Ovary (tissue), 9 donors: ENCODE results near the gene GALNT17. TPM values are rescaled to one million over a fixed set of nuclear protein-coding genes. Genes with fewer than 3 reads are reported as not detected.

Experiments used
- DNase-seq, 5 donors: peaks; one replicate each; pipeline ENCODE4 v3.0.0-alpha.2; 2019 to 2020
- H3K27ac ChIP-seq, 2 donors: fragments of 200-600 bp; one replicate each; pipeline versions ENCODE4 v1.5.1 to v1.8.0; 2019 to 2022
- H3K27me3 ChIP-seq: fragments of 200-600 bp; one replicate; pipeline ENCODE4 v1.8.0; 2022
- H3K36me3 ChIP-seq: fragments of 200-600 bp; sonication (generic); one replicate; pipeline ENCODE4 v1.5.1; 2019
- H3K4me1 ChIP-seq: one replicate; pipeline ENCODE4 v1.8.1; 2013; ENCODE audit warnings: mild to moderate bottlenecking, moderate library complexity; ENCODE audit not compliant: insufficient read depth
- H3K4me3 ChIP-seq: fragments of 200-600 bp; sonication (generic); one replicate; pipeline ENCODE4 v1.5.1; 2017
- H3K9me3 ChIP-seq, 2 donors: fragments of 200-600 bp in 1 of 2; sonication (generic) in 1 of 2; one replicate each; pipeline versions ENCODE4 v1.5.1 to v1.8.1; 2013 to 2019; ENCODE audit warnings: mild to moderate bottlenecking in 1 of 2, moderate library complexity in 1 of 2
- CTCF ChIP-seq, 3 donors: fragments of 450-650 bp in 2 of 3; fragments of 200-600 bp in 1 of 3; IDR thresholded peaks; one replicate each; pipeline versions ENCODE4 v1.5.1 to v1.8.0; 2016 to 2022; ENCODE audit warnings: antibody characterized with exemption in 3 of 3, mild to moderate bottlenecking in 1 of 3
- EP300 ChIP-seq: sonication (generic); formaldehyde crosslinking; IDR thresholded peaks from one replicate; pipeline ENCODE4 v1.6.1; 2017; ENCODE audit warnings: antibody characterized with exemption
- POLR2A ChIP-seq: fragments of 450-650 bp; IDR thresholded peaks from one replicate; pipeline ENCODE4 v1.6.1; 2017; ENCODE audit warnings: antibody characterized with exemption, mild to moderate bottlenecking, moderate library complexity
- WGBS, 3 donors: extraction: QIAGEN DNeasy Blood & Tissue Kit in 1 of 3; methylation state at CpG; one replicate each; pipeline versions ENCODE4 v1.1.5 to v1.1.7; 2013 to 2017; 5-methylcytosine and 5-hydroxymethylcytosine counted together
- intact Hi-C, 4 donors: fragments of 100-400 bp; cut with DNase I; formaldehyde crosslinking; loops; one replicate each; pipeline versions ENCODE4 v1.11.0 to v1.15.1; 2022 to 2023
- polyA plus RNA-seq, 2 donors: library from polyadenylated mRNA; stranded (reverse); fragments of 200-250 nt in 1 of 2; fragments of 350-450 nt in 1 of 2; fragmentation: Illumina TruSeq in 1 of 2; extraction: RNeasy Lipid Tissue Mini Kit (QIAGEN cat#74804) in 1 of 2; gene quantifications; one replicate each; pipeline ENCODE4 v1.2.3, GENCODE V29; 2013 to 2014
- total RNA-seq, 7 donors: library from RNA; depleted of rRNA in 2 of 7; stranded (reverse); fragments of >200 nt in 2 of 7; fragmentation: NEBNext Ultra II Directional in 3 of 7; extraction: Animal tissue kit (Norgen Biotek cat#: 25700) in 3 of 7; gene quantifications; one replicate each; pipeline versions ENCODE4 v1.1.0 to v1.2.4, GENCODE V29; 2016 to 2023
- donor health status: DM: no; HTN: no; CAD: no; lungs with moderate emphysema.
- donor health status: DM: no; HTN: no; CAD: no.
- donor health status: Bipolar disorder and iron deficiency.
- donor health status: DM: yes; HTN: yes; CAD: no.
- donor health status: DM: no; HTN: no; CAD: no.
- donor health status: DM: yes; HTN: yes; CAD: no.

GALNT17 gene
- total and polyA plus RNA-seq, 9 donors, result 13.4 to 90.1 (median 57.1) TPM

- 93 to 94% (median 94%) methylated on average over 14 of the region's 14 CpGs for WGBS, 3 donors
- Histone ChIP-seq H3K4me3 (no peak overlapping the region), H3K9me3 (no peaks in the 10 kb centered on the region), H3K27ac (no peak overlapping the region), H3K36me3 (no peaks in the 10 kb centered on the region), H3K27me3 (no peaks in the 10 kb centered on the region), H3K4me1 (peaks cover 3% of the 10 kb centered on the region)
- intact Hi-C loops, result no loop called here
- no peak for DNase-seq
- TF ChIP-seq EP300, result no peak
- TF ChIP-seq CTCF (IDR thresholded peaks at IDR 0.05), result no peak
- no peak for TF ChIP-seq POLR2A
Observed at GRCh38 chr7:71388181-71388580, 256.2 kb downstream of the GALNT17 start.

DNA sequence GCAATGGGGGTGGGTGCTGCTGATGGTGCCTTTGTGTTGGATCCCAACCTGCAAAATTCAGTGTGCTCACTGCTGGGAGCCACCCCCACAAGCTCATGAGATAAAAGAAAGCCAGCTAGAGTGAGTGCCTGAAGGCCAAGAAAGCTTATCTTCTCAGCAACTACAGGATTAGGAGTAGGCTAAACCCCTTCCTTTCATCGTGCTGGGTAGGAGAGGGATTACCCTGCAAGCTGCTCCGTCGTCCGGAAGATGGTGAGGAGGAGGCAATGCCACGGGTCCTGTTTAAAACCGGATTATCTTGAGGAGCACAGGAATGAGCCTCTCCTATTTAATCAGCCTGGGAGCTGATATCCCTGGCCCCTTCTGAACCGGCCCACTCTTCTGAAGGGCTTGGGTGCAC is 258.0 kb downstream of the GALNT17 start:
- H3K4me3 ChIP-seq, result no peak overlapping the region
- peaks cover 3% of the 10 kb centered on the region for H3K4me1 ChIP-seq
- H3K27me3 ChIP-seq, result no peaks in the 10 kb centered on the region
- intact Hi-C loops, result no loop called here
- WGBS, 3 donors, result 55 to 64% (median 56%) methylated on average over 7 of the region's 7 CpGs
- no peak for DNase-seq
- H3K9me3 ChIP-seq, result no peaks in the 10 kb centered on the region
- TF ChIP-seq EP300 (no peak), CTCF (IDR thresholded peaks at IDR 0.05) (no peak), POLR2A (no peak)
- H3K27ac ChIP-seq, result no peak overlapping the region
- no peaks in the 10 kb centered on the region for H3K36me3 ChIP-seq

DNA sequence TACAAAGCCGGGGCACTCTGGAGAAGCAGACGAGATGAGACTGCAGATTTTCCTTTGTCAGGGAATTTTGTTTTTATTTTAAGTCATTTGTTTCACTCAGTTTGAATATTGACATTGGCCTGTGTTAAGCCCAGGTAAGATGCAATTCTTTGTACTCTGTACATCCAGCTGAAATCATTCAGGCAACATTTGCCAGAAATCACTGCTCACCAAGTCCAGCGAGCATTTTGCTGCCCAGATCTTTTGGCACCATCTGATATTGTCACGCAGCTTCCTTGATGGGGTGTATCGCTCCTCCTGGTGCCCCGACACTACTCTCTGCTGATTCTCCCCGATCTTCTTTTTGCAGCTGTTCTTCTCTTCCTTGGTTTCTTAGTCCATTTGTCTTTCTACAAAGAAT is 261.7 kb downstream of the GALNT17 start:
- no peak overlapping the region for H3K4me3 ChIP-seq
- 74 to 95% (median 92%) methylated on average over 7 of the region's 7 CpGs for WGBS, 3 donors
- DNase-seq, result no peak

DNA sequence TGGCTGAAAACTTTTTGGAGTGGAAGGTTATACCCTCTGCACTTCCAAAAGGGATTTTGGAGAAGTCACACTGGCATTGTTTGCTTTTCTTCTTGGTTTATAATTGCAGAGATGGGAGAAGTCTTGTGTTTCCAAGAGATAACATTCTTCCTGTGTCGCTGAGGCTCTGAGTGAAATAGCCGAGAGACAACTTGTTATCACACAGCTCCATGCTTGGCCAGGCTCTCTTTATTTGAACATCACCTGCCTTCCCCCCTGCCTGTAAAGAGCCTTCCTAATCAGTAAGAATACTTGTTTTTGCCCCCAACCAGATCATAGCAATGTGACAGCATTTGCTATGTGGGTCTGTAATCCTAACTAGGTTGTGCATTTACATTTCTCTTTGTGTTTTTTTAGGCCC is 270.7 kb downstream of the GALNT17 start:
- 48 to 62% (median 53%) methylated on average over 2 of the region's 2 CpGs for WGBS, 3 donors

More for the DNA sequence above, 261.7 kb downstream of the GALNT17 start:
- no peak for TF ChIP-seq EP300
- no peak for TF ChIP-seq CTCF (IDR thresholded peaks at IDR 0.05)
- no peak for TF ChIP-seq POLR2A
- no peaks in the 10 kb centered on the region for H3K36me3 ChIP-seq
- peaks cover 3% of the 10 kb centered on the region for H3K4me1 ChIP-seq
- no peaks in the 10 kb centered on the region for H3K9me3 ChIP-seq
- H3K27me3 ChIP-seq, result no peaks in the 10 kb centered on the region
- intact Hi-C loops, result no loop called here
- no peak overlapping the region for H3K27ac ChIP-seq

More for the DNA sequence above, 270.7 kb downstream of the GALNT17 start:
- H3K4me3 ChIP-seq, result no peak overlapping the region
- H3K27ac ChIP-seq, result no peak overlapping the region
- no peaks in the 10 kb centered on the region for H3K27me3 ChIP-seq
- no peak for TF ChIP-seq CTCF (IDR thresholded peaks at IDR 0.05)
- no peak for TF ChIP-seq POLR2A
- TF ChIP-seq EP300, result no peak
- no peaks in the 10 kb centered on the region for H3K9me3 ChIP-seq
- no peaks in the 10 kb centered on the region for H3K36me3 ChIP-seq
- DNase-seq, result no peak
- peaks cover 7% of the 10 kb centered on the region for H3K4me1 ChIP-seq
- intact Hi-C loops, result no loop called here
